HG03521 (cell line): Measurements from ENCODE around the gene MEF2D.
A peak's percentile ranks its signal among the peaks of the same experiment; 100 is the strongest.

Experiments
- ATAC-seq: cut with Tn5 transposase; IDR thresholded peaks from one replicate; pipeline ENCODE4 v1.9.1; 2021; ENCODE audit warnings: mild to moderate bottlenecking, moderate library complexity; ENCODE audit not compliant: unreplicated experiment

Gene MEF2D

GRCh38 chr1:156502391-156502893 lies 1.9 kb upstream of the MEF2D start:
- no peak for ATAC-seq

- peak; percentile 49 for ATAC-seq
These were observed 375 bp upstream of the MEF2D start for GRCh38 chr1:156500793-156501506.

GRCh38 chr1:156499842-156500542 lies 583 bp downstream of the MEF2D start:
- ATAC-seq, result no peak

GRCh38 chr1:156499194-156499841 lies 1.3 kb downstream of the MEF2D start:
- ATAC-seq, result no peak

- no peak for ATAC-seq
These were observed 2.0 kb downstream of the MEF2D start for GRCh38 chr1:156498432-156499193.

- ATAC-seq, result no peak
These were observed 2.7 kb downstream of the MEF2D start for GRCh38 chr1:156497743-156498431.

GRCh38 chr1:156497078-156497742 lies 3.4 kb downstream of the MEF2D start:
- no peak for ATAC-seq

GRCh38 chr1:156496211-156496761 lies 4.3 kb downstream of the MEF2D start:
- ATAC-seq, result no peak

GRCh38 chr1:156495401-156496140 lies 5.0 kb downstream of the MEF2D start:
- ATAC-seq, result no peak

- no peak for ATAC-seq
These were observed 6.2 kb downstream of the MEF2D start for GRCh38 chr1:156494309-156494895.

GRCh38 chr1:156493742-156494141 lies 6.8 kb downstream of the MEF2D start:
- no peak for ATAC-seq

GRCh38 chr1:156493154-156493631 lies 7.4 kb downstream of the MEF2D start:
- ATAC-seq, result no peak

- ATAC-seq, result no peak
These were observed 7.9 kb downstream of the MEF2D start for GRCh38 chr1:156492591-156493080.

- no peak for ATAC-seq
These were observed 8.5 kb downstream of the MEF2D start for GRCh38 chr1:156492013-156492590.

- ATAC-seq, result no peak
These were observed 9.2 kb downstream of the MEF2D start for GRCh38 chr1:156491151-156491949.

GRCh38 chr1:156490401-156491032 lies 10.1 kb downstream of the MEF2D start:
- no peak for ATAC-seq

GRCh38 chr1:156489935-156490293 lies 10.7 kb downstream of the MEF2D start:
- no peak for ATAC-seq
